Gastroesophageal sphincter (tissue), 3 donors: ENCODE data around the gene ZFYVE28.

Experiments used
- CTCF ChIP-seq, 4 experiments: fragments of 200-600 bp in 2 of 4; fragments of 450-650 bp in 2 of 4; sonication (generic) in 1 of 4; IDR thresholded peaks; one replicate each; pipeline ENCODE4 v1.5.1; 2017 to 2019; ENCODE audit warnings: antibody characterized with exemption in 4 of 4, mild to moderate bottlenecking in 2 of 4, moderate library complexity in 2 of 4
- POLR2AphosphoS5 ChIP-seq: sonication (generic); formaldehyde crosslinking; IDR thresholded peaks from one replicate; pipeline ENCODE4 v1.6.1; 2017; ENCODE audit warnings: antibody characterized with exemption

- no peak for TF ChIP-seq CTCF (IDR thresholded peaks at IDR 0.05)
- no peak for TF ChIP-seq POLR2AphosphoS5
Measured at GRCh38 chr4:2359591-2360395, 58.7 kb downstream of the ZFYVE28 start.
